WI38 (cell line): ENCODE data around the gene ADGRD2.
"Not testable (repeated sequence)": the region's sequence is repeated elsewhere in the genome, so short reads cannot be mapped to it uniquely, and the experiment has no call there.

Experiments
- H3K4me3 ChIP-seq: 2 replicates; pipeline ENCODE4 v1.5.1; 2011; ENCODE audit warnings: low read depth, mild to moderate bottlenecking, control low read depth, low read length
- CTCF ChIP-seq: IDR thresholded peaks from 2 replicates; pipeline ENCODE4 v1.5.1; 2012; ENCODE audit warnings: low read depth, mild to moderate bottlenecking, control low read depth, low read length

ADGRD2 gene

GRCh38 chr9:124423591-124423990 lies 26.7 kb upstream of the ADGRD2 start:
- no peak overlapping the region for H3K4me3 ChIP-seq
- TF ChIP-seq CTCF = no peak

GRCh38 chr9:124425733-124426132 lies 24.5 kb upstream of the ADGRD2 start:
- H3K4me3 ChIP-seq = not testable (repeated sequence)

GRCh38 chr9:124426361-124426760 lies 23.9 kb upstream of the ADGRD2 start:
- no peak for TF ChIP-seq CTCF
- H3K4me3 ChIP-seq = no peak overlapping the region

GRCh38 chr9:124427281-124427680 lies 23.0 kb upstream of the ADGRD2 start:
- no peak overlapping the region for H3K4me3 ChIP-seq
- TF ChIP-seq CTCF = no peak

- no peak overlapping the region for H3K4me3 ChIP-seq
- no peak for TF ChIP-seq CTCF
Observed at GRCh38 chr9:124428751-124429529, 21.3 kb upstream of the ADGRD2 start.

- TF ChIP-seq CTCF = no peak
- H3K4me3 ChIP-seq = no peak overlapping the region
Observed at GRCh38 chr9:124429530-124429867, 20.8 kb upstream of the ADGRD2 start.

GRCh38 chr9:124436320-124436719 lies 13.9 kb upstream of the ADGRD2 start:
- TF ChIP-seq CTCF = no peak
- H3K4me3 ChIP-seq = no peak overlapping the region

GRCh38 chr9:124437086-124437485 lies 13.2 kb upstream of the ADGRD2 start:
- H3K4me3 ChIP-seq = no peak overlapping the region
- no peak for TF ChIP-seq CTCF
